Natural killer cell (primary cell): Measurements from ENCODE around the gene ANTKMT. TPM values are rescaled to one million over a fixed set of nuclear protein-coding genes. Genes with fewer than 3 reads are reported as not detected.

ENCODE experiments used
- ATAC-seq, 3 donors: fragments of 150-1000 bp in 2 of 3; fragments of 200-7000 bp in 1 of 3; cut with Tn5 transposase; 1 replicate in 1 of 3; 2 replicates in 2 of 3; pipeline ENCODE4 v1.10.0; 2021; ENCODE audit warnings: mild to moderate bottlenecking in 2 of 3, moderate library complexity in 2 of 3
- DNase-seq, 2 donors: peaks; one replicate each; pipeline versions ENCODE4 v3.0.0 to v3.0.0-alpha.2; 2013 to 2021; ENCODE audit warnings: mixed read lengths in 1 of 2
- H3K27ac ChIP-seq: one replicate; pipeline ENCODE4 v1.5.1; 2013; ENCODE audit warnings: mild to moderate bottlenecking, low read length
- H3K27me3 ChIP-seq: one replicate; pipeline ENCODE4 v1.6.1; 2013; ENCODE audit warnings: low read length; ENCODE audit not compliant: control insufficient read depth, insufficient read depth
- H3K36me3 ChIP-seq: one replicate; pipeline ENCODE4 v1.6.1; 2013; ENCODE audit warnings: low read length; ENCODE audit not compliant: control insufficient read depth, insufficient read depth
- H3K4me1 ChIP-seq: one replicate; pipeline ENCODE4 v1.6.1; 2013; ENCODE audit warnings: low read length; ENCODE audit not compliant: control insufficient read depth, insufficient read depth
- H3K4me3 ChIP-seq: one replicate; pipeline ENCODE4 v1.5.1; 2013; ENCODE audit warnings: low read length
- H3K9me3 ChIP-seq: one replicate; pipeline ENCODE4 v1.6.1; 2013; ENCODE audit warnings: low read length; ENCODE audit not compliant: control insufficient read depth, insufficient read depth
- H3K27ac Mint-ChIP-seq, 2 donors: one replicate each; pipeline ENCODE4 v1.8.0; 2022; ENCODE audit warnings: mild to moderate bottlenecking in 2 of 2, mixed read lengths in 2 of 2, moderate library complexity in 1 of 2
- H3K27me3 Mint-ChIP-seq, 2 donors: one replicate each; pipeline ENCODE4 v1.8.0; 2022; ENCODE audit warnings: low read depth in 2 of 2, mixed read lengths in 2 of 2
- H3K36me3 Mint-ChIP-seq: one replicate; pipeline ENCODE4 v1.8.0; 2022; ENCODE audit warnings: mixed read lengths
- H3K4me1 Mint-ChIP-seq, 2 donors: one replicate each; pipeline ENCODE4 v1.8.0; 2022; ENCODE audit warnings: mixed read lengths in 2 of 2
- H3K4me3 Mint-ChIP-seq: one replicate; pipeline ENCODE4 v1.8.0; 2022; ENCODE audit warnings: mild to moderate bottlenecking, moderate library complexity, mixed read lengths
- H3K9me3 Mint-ChIP-seq, 2 donors: one replicate each; pipeline ENCODE4 v1.8.0; 2022; ENCODE audit warnings: mixed read lengths in 2 of 2
- WGBS: methylation state at CpG from one replicate; pipeline ENCODE4 v1.1.7; 2013; ENCODE audit warnings: missing lambda C conversion rate; ENCODE audit not compliant: insufficient coverage; 5-methylcytosine and 5-hydroxymethylcytosine counted together
- intact Hi-C: fragments of 100-400 bp; cut with micrococcal nuclease; formaldehyde crosslinking; loops from one replicate; pipeline ENCODE4 v1.14.2; 2022
- total RNA-seq, 4 donors: library from RNA; stranded (reverse); fragments of 120-200 nt in 1 of 4; gene quantifications; one replicate each; pipeline versions ENCODE4 v1.2.3 to v1.2.4, GENCODE V29; 2013 to 2022
- TF ChIP-seq, protein P1 (sequence below): fragments of 200-600 bp; IDR thresholded peaks from one replicate; pipeline ENCODE4 v1.8.0; 2022; ENCODE audit warnings: antibody characterized with exemption

The ANTKMT gene
- total RNA-seq, 3 donors from 2014 or later (not counting 1 experiment from before 2014, with no cell fraction given): 33.7 to 39.0 (median 37.7) TPM

DNA sequence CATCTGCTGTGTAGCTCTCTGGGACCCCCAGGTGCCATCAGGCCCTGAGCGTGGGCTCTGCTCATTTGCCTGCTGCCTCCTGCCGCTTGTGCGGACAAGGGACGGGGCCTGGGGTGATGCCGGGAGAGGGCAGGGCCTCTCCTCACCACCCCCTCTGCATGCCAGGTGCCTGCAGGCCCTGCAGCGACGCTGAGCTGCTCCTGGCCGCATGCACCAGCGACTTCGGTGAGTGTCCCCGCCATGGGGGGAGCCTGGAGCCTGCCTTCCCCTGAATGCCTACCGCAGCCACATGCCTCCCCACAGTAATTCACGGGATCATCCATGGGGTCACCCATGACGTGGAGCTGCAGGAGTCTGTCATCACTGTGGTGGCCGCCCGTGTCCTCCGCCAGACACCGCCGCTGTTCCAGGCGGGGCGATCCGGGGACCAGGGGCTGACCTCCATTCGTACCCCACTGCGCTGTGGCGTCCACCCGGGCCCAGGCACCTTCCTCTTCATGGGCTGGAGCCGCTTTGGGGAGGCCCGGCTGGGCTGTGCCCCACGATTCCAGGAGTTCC lies 4.1 kb upstream of the ANTKMT start:
- Histone ChIP-seq H3K27me3 (peaks cover 10% of the 10 kb centered on the region), H3K4me3 (no peak overlapping the region), H3K4me1 (peaks cover 40% of the 10 kb centered on the region), H3K9me3 (no peaks in the 10 kb centered on the region), H3K27ac (no peak overlapping the region), H3K36me3 (no peaks in the 10 kb centered on the region)
- Mint-ChIP-seq H3K27me3 (peaks cover 0 to 4% of the 10 kb centered on the region in 2 donors), H3K36me3 (no peaks in the 10 kb centered on the region), H3K27ac (no peak overlapping the region), H3K4me1 (peaks cover 0 to 23% of the 10 kb centered on the region in 2 donors), H3K4me3 (peak overlapping the region; percentile 63), H3K9me3 (no peaks in the 10 kb centered on the region)
- DNase-seq (no peak), ATAC-seq (no peak)
- WGBS: 94% methylated on average over 29 of the region's 29 CpGs
- intact Hi-C loops: loop anchor here (10.0 kb wide), 1 partner anchor 338 kb away; no protein-coding TSS in a partner anchor
- TF ChIP-seq, protein P1, sequence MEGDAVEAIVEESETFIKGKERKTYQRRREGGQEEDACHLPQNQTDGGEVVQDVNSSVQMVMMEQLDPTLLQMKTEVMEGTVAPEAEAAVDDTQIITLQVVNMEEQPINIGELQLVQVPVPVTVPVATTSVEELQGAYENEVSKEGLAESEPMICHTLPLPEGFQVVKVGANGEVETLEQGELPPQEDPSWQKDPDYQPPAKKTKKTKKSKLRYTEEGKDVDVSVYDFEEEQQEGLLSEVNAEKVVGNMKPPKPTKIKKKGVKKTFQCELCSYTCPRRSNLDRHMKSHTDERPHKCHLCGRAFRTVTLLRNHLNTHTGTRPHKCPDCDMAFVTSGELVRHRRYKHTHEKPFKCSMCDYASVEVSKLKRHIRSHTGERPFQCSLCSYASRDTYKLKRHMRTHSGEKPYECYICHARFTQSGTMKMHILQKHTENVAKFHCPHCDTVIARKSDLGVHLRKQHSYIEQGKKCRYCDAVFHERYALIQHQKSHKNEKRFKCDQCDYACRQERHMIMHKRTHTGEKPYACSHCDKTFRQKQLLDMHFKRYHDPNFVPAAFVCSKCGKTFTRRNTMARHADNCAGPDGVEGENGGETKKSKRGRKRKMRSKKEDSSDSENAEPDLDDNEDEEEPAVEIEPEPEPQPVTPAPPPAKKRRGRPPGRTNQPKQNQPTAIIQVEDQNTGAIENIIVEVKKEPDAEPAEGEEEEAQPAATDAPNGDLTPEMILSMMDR: no peak

GRCh38 chr16:717450-718245 lies 3.3 kb upstream of the ANTKMT start:
- TF ChIP-seq, protein P1: no peak
- intact Hi-C loops: loop anchor here (10.0 kb wide), 1 partner anchor 337 kb away; no protein-coding TSS in a partner anchor
- H3K27ac Mint-ChIP-seq: no peak overlapping the region
- Histone ChIP-seq H3K4me1 (peaks cover 48% of the 10 kb centered on the region), H3K36me3 (no peaks in the 10 kb centered on the region), H3K27ac (no peak overlapping the region), H3K4me3 (no peak overlapping the region), H3K9me3 (no peaks in the 10 kb centered on the region), H3K27me3 (peaks cover 10% of the 10 kb centered on the region)
- no peak for ATAC-seq
- no peaks in the 10 kb centered on the region for H3K36me3 Mint-ChIP-seq
- peaks cover 0 to 25% of the 10 kb centered on the region in 2 donors for H3K4me1 Mint-ChIP-seq
- H3K27me3 Mint-ChIP-seq: peaks cover 0 to 4% of the 10 kb centered on the region in 2 donors
- WGBS: 85% methylated on average over 32 of the region's 32 CpGs
- no peak overlapping the region for H3K4me3 Mint-ChIP-seq
- DNase-seq: no peak
- H3K9me3 Mint-ChIP-seq: no peaks in the 10 kb centered on the region

GRCh38 chr16:718389-718788 lies 2.6 kb upstream of the ANTKMT start:
- TF ChIP-seq, protein P1: no peak
- Mint-ChIP-seq H3K36me3 (no peaks in the 10 kb centered on the region), H3K27me3 (peaks cover 0 to 4% of the 10 kb centered on the region in 2 donors), H3K4me3 (no peak overlapping the region), H3K4me1 (peaks cover 0 to 28% of the 10 kb centered on the region in 2 donors), H3K27ac (no peak overlapping the region), H3K9me3 (no peaks in the 10 kb centered on the region)
- DNase-seq (no peak), ATAC-seq (no peak)
- Histone ChIP-seq H3K9me3 (no peaks in the 10 kb centered on the region), H3K27me3 (peaks cover 10% of the 10 kb centered on the region), H3K4me1 (peaks cover 51% of the 10 kb centered on the region), H3K4me3 (no peak overlapping the region), H3K36me3 (no peaks in the 10 kb centered on the region), H3K27ac (no peak overlapping the region)
- intact Hi-C loops: loop anchor here (10.0 kb wide), 1 partner anchor 336 kb away; no protein-coding TSS in a partner anchor
- 93% methylated on average over 9 of the region's 9 CpGs for WGBS
